ENCODE results near the gene PRKCH.

GRCh38 chr14:61416591-61416990 lies 95.2 kb downstream of the PRKCH start:
- TF ChIP-seq CTCF (IDR thresholded peaks at IDR 0.05) (no peak), POLR2A (IDR thresholded peaks at IDR 0.05) (no peak)
